ENCODE data around the gene TYROBP.
"Not testable (repeated sequence)": the region's sequence is repeated elsewhere in the genome, so short reads cannot be mapped to it uniquely, and the experiment has no call there.

TYROBP gene

DNA sequence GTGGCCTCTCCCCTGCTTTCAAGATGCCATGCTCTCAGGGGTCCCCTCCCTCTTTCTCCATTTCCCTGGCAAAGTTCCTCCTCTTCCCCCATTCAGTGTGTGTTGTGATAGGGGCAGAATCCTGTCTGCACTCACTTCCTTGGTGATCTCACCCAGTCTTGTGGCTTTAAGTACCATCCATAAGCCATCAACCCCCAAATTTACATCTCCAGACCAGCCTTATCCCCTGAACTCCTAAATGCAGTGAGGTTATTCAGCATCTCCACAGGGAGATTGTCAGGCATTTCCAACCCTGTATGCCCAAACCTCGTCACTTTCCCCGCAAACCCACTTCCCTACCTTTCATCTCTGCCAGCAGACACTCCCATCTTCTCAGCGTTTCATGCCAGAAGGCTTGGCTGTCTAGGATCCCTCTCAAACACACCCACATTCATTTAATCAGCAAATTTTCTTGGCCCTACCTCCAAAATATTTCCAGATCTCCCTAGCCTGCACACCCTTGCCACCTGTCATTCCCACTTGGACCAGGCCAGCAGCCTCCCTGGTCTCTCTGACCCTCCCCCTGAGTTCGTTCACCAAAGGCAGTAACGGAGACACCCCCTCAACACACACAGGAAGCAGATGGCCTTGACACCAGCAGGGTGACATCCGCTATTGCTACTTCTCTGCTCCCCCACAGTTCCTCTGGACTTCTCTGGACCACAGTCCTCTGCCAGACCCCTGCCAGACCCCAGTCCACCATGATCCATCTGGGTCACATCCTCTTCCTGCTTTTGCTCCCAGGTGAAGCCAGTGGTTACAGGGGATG is 6.0 kb downstream of the TYROBP start, which contains the start of gene HCST:
Gene HCST (plus strand): TSS at position 676 of the 808 bp plus-strand sequence. CDS start 65 bp downstream, at position 741.
- no peaks in the 10 kb centered on the region for H3K27me3 Mint-ChIP-seq
- intact Hi-C loops (cut with micrococcal nuclease): loop anchor here (10.0 kb wide), 1 partner anchor 157 kb away; the partner anchor contains the start of genes IGFLR1, LIN37, PSENEN and U2AF1L4
- peak within 1 kb of the TSS; percentile 96 for H3K27ac Mint-ChIP-seq
- H3K4me1 Mint-ChIP-seq (ENCODE audit: low read depth): peaks cover 73% of the 10 kb centered on the region
- H3K4me3 Mint-ChIP-seq: peak within 1 kb of the TSS; percentile 98
- peaks cover 75% of the 10 kb centered on the region for H3K36me3 Mint-ChIP-seq (ENCODE audit: low read depth)
- no peaks in the 10 kb centered on the region for H3K9me3 Mint-ChIP-seq

- H3K4me1 Mint-ChIP-seq (ENCODE audit: low read depth): peaks cover 66% of the 10 kb centered on the region
Measured at GRCh38 chr19:35901055-35901644, 6.9 kb downstream of the TYROBP start.

DNA sequence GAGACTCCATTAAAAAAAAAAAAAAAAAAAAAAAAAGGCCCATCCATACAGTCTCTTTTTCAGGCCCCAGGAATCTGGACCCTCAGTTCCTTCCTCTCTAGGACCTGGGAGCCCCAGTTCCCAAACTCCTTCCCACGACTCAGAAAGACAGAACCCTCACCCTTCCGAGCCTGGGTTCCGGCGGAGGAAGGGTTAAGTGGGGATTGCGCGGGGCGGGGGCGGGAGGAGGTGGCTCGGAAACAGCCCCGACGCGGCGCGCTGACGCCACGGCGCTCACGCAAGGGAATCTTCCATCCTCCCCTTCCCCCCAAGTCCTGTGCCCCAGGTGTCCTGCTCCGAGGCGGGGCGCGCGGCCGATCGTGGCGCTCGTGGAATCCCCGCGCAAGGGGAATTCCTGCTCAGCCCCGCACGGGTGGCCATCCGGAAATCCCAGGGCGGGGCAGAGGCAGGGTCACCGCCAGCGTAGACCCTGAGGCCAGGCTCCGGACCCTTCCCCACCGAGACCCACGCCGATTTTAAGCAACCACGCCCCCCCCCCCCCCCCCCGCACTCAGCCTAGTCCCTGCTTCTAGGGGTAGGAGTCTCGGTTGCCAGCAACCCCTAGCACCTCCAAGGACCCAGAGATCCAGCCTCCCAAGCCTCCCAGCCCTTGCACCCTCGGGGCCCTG is 8.4 kb downstream of the TYROBP start:
- Mint-ChIP-seq H3K27ac (peak overlapping the region; percentile 96), H3K9me3 (no peaks in the 10 kb centered on the region), H3K4me1 (ENCODE audit: low read depth) (peaks cover 67% of the 10 kb centered on the region), H3K36me3 (ENCODE audit: low read depth) (peaks cover 76% of the 10 kb centered on the region), H3K4me3 (peak overlapping the region; percentile 98), H3K27me3 (no peaks in the 10 kb centered on the region)
- intact Hi-C loops (cut with micrococcal nuclease): loop anchor here (1.0 to 10.0 kb wide), 2 partner anchors 32 to 155 kb away; partner anchors contain the start of genes IGFLR1, LIN37, PSENEN and U2AF1L4

More at GRCh38 chr19:35901055-35901644, 6.9 kb downstream of the TYROBP start:
- peak overlapping the region; percentile 98 for H3K4me3 Mint-ChIP-seq
- H3K27ac Mint-ChIP-seq: peak overlapping the region; percentile 96
- no peaks in the 10 kb centered on the region for H3K27me3 Mint-ChIP-seq
- intact Hi-C loops (cut with micrococcal nuclease): loop anchor here (10.0 kb wide), 1 partner anchor 156 kb away; the partner anchor contains the start of genes IGFLR1, LIN37, PSENEN and U2AF1L4
- no peaks in the 10 kb centered on the region for H3K9me3 Mint-ChIP-seq
- H3K36me3 Mint-ChIP-seq (ENCODE audit: low read depth): peaks cover 75% of the 10 kb centered on the region

GRCh38 chr19:35898499-35898809 is 9.6 kb downstream of the TYROBP start:
- peaks cover 55% of the 10 kb centered on the region for H3K4me1 Mint-ChIP-seq (ENCODE audit: low read depth)
- no peaks in the 10 kb centered on the region for H3K27me3 Mint-ChIP-seq
- H3K36me3 Mint-ChIP-seq (ENCODE audit: low read depth): peaks cover 76% of the 10 kb centered on the region
- no peaks in the 10 kb centered on the region for H3K9me3 Mint-ChIP-seq
- intact Hi-C loops (cut with micrococcal nuclease): no loop called here
- peak overlapping the region; percentile 98 for H3K4me3 Mint-ChIP-seq
- H3K27ac Mint-ChIP-seq: peak overlapping the region; percentile 96

- H3K27me3 Mint-ChIP-seq: no peaks in the 10 kb centered on the region
- H3K27ac Mint-ChIP-seq: peak overlapping the region; percentile 96
- peak overlapping the region; percentile 98 for H3K4me3 Mint-ChIP-seq
- no peaks in the 10 kb centered on the region for H3K9me3 Mint-ChIP-seq
- intact Hi-C loops (cut with micrococcal nuclease): no loop called here
- H3K4me1 Mint-ChIP-seq (ENCODE audit: low read depth): peaks cover 55% of the 10 kb centered on the region
- peaks cover 76% of the 10 kb centered on the region for H3K36me3 Mint-ChIP-seq (ENCODE audit: low read depth)
Measured at GRCh38 chr19:35897706-35898451, 10.2 kb downstream of the TYROBP start.

- Mint-ChIP-seq H3K27me3 (no peaks in the 10 kb centered on the region), H3K9me3 (no peaks in the 10 kb centered on the region), H3K4me1 (ENCODE audit: low read depth) (peaks cover 47% of the 10 kb centered on the region), H3K4me3 (no peak overlapping the region), H3K36me3 (ENCODE audit: low read depth) (peaks cover 88% of the 10 kb centered on the region), H3K27ac (no peak overlapping the region)
- intact Hi-C loops (cut with micrococcal nuclease): no loop called here
Measured at GRCh38 chr19:35896643-35897040, 11.5 kb downstream of the TYROBP start.

- intact Hi-C loops (cut with micrococcal nuclease): no loop called here
- H3K36me3 Mint-ChIP-seq (ENCODE audit: low read depth): peaks cover 93% of the 10 kb centered on the region
- H3K9me3 Mint-ChIP-seq: no peaks in the 10 kb centered on the region
- H3K27me3 Mint-ChIP-seq: no peaks in the 10 kb centered on the region
- H3K4me1 Mint-ChIP-seq (ENCODE audit: low read depth): peaks cover 45% of the 10 kb centered on the region
- no peak overlapping the region for H3K4me3 Mint-ChIP-seq
- H3K27ac Mint-ChIP-seq: peak overlapping the region; percentile 64
Measured at GRCh38 chr19:35895911-35896642, 12.0 kb downstream of the TYROBP start.

DNA sequence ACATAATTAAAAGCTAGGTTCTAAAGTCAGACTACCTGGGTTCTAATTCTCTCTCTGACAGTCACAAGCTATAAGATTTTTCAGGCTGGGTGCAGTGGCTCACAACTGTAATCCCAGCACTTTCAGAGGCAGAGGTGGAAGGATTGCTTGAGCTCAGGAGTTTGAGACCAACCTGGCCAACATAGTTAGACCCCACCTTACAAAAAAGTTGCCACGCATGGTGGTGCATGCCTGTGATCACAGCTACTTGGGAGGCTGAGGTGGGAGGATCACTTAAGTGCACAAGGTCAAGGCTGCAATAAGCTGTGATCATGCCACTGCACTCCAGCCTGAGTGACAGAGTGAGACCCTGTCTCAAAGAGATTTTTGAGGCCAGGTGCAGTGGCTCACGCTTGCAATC is 13.8 kb downstream of the TYROBP start:
- Mint-ChIP-seq H3K9me3 (no peaks in the 10 kb centered on the region), H3K27ac (no peak overlapping the region), H3K4me3 (no peak overlapping the region), H3K27me3 (no peaks in the 10 kb centered on the region), H3K4me1 (ENCODE audit: low read depth) (peaks cover 38% of the 10 kb centered on the region), H3K36me3 (ENCODE audit: low read depth) (peaks cover 100% of the 10 kb centered on the region)
- intact Hi-C loops (cut with micrococcal nuclease): no loop called here

DNA sequence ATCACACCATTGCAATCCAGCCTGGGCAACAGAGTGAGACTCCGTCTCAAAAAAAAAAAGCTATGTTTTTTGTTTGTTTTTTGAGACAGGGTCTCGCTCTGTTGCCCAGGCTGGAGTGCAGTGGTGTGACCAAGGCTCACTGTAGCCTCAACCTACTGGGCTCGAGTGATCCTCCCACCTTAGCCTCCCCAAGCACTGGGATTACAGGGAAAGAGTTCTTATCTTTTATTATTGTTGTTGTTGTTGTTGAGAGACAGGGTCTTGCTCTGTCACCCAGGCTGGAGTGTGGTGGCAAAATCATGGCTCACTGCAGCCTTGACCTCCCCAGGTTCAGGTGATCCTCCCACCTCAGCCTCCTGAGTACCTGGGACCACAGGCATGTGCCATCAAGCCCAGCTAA is 16.3 kb downstream of the TYROBP start:
- H3K27me3 Mint-ChIP-seq; H3K4me3 Mint-ChIP-seq; H3K27ac Mint-ChIP-seq; H3K9me3 Mint-ChIP-seq; intact Hi-C loops (cut with micrococcal nuclease): not testable (repeated sequence)
- H3K4me1 Mint-ChIP-seq (ENCODE audit: low read depth): peaks cover 30% of the 10 kb centered on the region
- peaks cover 100% of the 10 kb centered on the region for H3K36me3 Mint-ChIP-seq (ENCODE audit: low read depth)

DNA sequence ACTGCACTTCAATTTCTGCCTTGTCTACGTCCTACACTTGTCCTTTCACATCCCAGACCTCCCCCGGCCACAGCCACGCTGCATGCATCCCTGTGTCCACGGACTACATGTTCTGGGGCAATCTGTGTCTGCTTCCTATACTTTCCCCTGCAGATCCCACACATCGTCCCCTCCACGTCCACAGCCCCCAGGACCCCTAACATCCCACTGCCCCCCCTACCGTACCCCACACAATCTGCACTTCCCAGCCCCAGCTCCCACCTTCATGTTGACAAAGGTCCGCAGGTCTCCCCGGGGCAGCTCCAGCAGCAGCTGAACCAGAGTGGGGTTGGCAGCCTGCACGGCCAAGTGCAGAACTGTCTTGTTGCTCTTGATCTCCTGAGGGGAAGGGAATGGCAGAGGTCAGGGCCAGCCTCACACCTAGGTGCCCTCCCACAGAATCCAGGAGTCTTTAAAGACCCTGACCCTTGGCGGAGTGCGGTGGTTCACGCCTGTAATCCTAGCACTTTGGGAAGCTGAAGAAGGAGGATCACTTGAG is 17.9 kb downstream of the TYROBP start:
- Mint-ChIP-seq H3K4me1 (ENCODE audit: low read depth) (peaks cover 21% of the 10 kb centered on the region), H3K4me3 (no peak overlapping the region), H3K36me3 (ENCODE audit: low read depth) (peaks cover 97% of the 10 kb centered on the region), H3K27me3 (no peaks in the 10 kb centered on the region), H3K9me3 (no peaks in the 10 kb centered on the region), H3K27ac (no peak overlapping the region)
- intact Hi-C loops (cut with micrococcal nuclease): no loop called here

DNA sequence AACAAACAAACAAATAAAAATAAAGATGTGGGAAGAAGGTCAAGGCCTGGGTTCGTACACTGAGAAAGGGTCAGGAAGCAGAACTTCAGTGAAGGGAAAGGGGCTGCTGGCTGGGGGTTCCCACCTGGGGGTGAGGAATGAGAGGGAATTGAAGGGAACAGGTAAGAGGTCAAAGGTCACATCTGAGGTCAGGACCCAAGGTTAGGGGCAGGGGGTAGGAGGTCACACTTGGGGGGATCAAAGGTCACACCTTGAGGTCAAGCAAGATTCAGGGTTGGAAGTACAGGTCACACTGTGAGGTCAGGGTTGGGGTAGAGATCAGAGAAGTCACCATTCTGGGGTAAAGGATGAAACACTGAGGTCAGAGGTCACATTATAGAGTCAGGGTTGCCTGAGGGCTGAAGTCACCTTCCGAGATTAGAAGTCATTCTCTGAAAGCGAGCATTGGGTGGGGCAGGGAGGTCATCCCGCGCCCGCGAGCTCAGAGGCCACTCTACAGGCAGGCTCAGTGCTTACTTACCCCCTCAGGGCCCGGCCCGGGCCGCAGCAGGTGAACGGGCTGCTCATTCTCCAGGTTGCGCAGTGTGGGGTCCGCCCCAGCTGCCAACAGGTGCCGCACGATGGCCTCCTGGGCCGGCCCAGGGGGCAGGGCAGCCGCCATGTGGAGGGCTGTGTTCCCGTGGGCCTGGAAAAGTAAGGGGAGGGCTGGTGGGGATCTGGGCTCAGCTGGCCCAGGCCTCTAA is 18.6 kb downstream of the TYROBP start:
- no peaks in the 10 kb centered on the region for H3K9me3 Mint-ChIP-seq
- intact Hi-C loops (cut with micrococcal nuclease): no loop called here
- H3K36me3 Mint-ChIP-seq (ENCODE audit: low read depth): peaks cover 91% of the 10 kb centered on the region
- H3K4me1 Mint-ChIP-seq (ENCODE audit: low read depth): peaks cover 21% of the 10 kb centered on the region
- H3K27me3 Mint-ChIP-seq: no peaks in the 10 kb centered on the region
- H3K4me3 Mint-ChIP-seq: no peak overlapping the region
- no peak overlapping the region for H3K27ac Mint-ChIP-seq

- no peaks in the 10 kb centered on the region for H3K27me3 Mint-ChIP-seq
- no peaks in the 10 kb centered on the region for H3K9me3 Mint-ChIP-seq
- H3K27ac Mint-ChIP-seq: peak overlapping the region; percentile 34
- H3K4me1 Mint-ChIP-seq (ENCODE audit: low read depth): peaks cover 20% of the 10 kb centered on the region
- intact Hi-C loops (cut with micrococcal nuclease): no loop called here
- no peak overlapping the region for H3K4me3 Mint-ChIP-seq
- H3K36me3 Mint-ChIP-seq (ENCODE audit: low read depth): peaks cover 80% of the 10 kb centered on the region
Measured at GRCh38 chr19:35888398-35888797, 19.7 kb downstream of the TYROBP start.

All from dendritic cell treated with granulocyte-macrophage colony-stimulating factor and Interleukin-4, amounts not matched to agents 40 ng/mL and 50 ng/mL, for 4 days (primary cell).